T-helper 2 cell treated with Interferon-gamma antibody and Interleukin-4, amounts not matched to agents 5 μg/mL and 100 μg/mL, for 36 hours (primary cell): ENCODE data around the gene CCL5.

Source experiments
- DNase-seq: peaks from one replicate; pipeline ENCODE4 v3.0.0; 2021; ENCODE audit warnings: low spot score
- H3K27ac Mint-ChIP-seq: one replicate; pipeline ENCODE4 v1.8.0; 2021; ENCODE audit warnings: mild to moderate bottlenecking, mixed read lengths
- H3K27me3 Mint-ChIP-seq: one replicate; pipeline ENCODE4 v1.8.0; 2021; ENCODE audit warnings: low read depth, mixed read lengths
- H3K36me3 Mint-ChIP-seq: one replicate; pipeline ENCODE4 v1.8.0; 2021; ENCODE audit warnings: low read depth, mixed read lengths
- H3K4me1 Mint-ChIP-seq: one replicate; pipeline ENCODE4 v1.8.0; 2021; ENCODE audit warnings: low read depth, mixed read lengths
- H3K4me3 Mint-ChIP-seq: one replicate; pipeline ENCODE4 v1.8.0; 2022; ENCODE audit warnings: mild to moderate bottlenecking, moderate library complexity, mixed read lengths
- H3K9me3 Mint-ChIP-seq: one replicate; pipeline ENCODE4 v1.8.0; 2021; ENCODE audit warnings: mixed read lengths

The CCL5 gene

GRCh38 chr17:35867574-35867973, 12.6 kb downstream of the CCL5 start:
- H3K4me1 Mint-ChIP-seq, result peaks cover 23% of the 10 kb centered on the region
- H3K27ac Mint-ChIP-seq, result no peak overlapping the region
- no peak for DNase-seq
- no peaks in the 10 kb centered on the region for H3K9me3 Mint-ChIP-seq
- peaks cover 7% of the 10 kb centered on the region for H3K36me3 Mint-ChIP-seq
- H3K27me3 Mint-ChIP-seq, result no peaks in the 10 kb centered on the region
- no peak overlapping the region for H3K4me3 Mint-ChIP-seq

- peaks cover 1% of the 10 kb centered on the region for H3K36me3 Mint-ChIP-seq
- H3K4me3 Mint-ChIP-seq, result no peak overlapping the region
- DNase-seq, result no peak
- peaks cover 18% of the 10 kb centered on the region for H3K4me1 Mint-ChIP-seq
- no peak overlapping the region for H3K27ac Mint-ChIP-seq
- no peaks in the 10 kb centered on the region for H3K27me3 Mint-ChIP-seq
- H3K9me3 Mint-ChIP-seq, result no peaks in the 10 kb centered on the region
Measured at GRCh38 chr17:35866341-35866950, 13.7 kb downstream of the CCL5 start.

- Mint-ChIP-seq H3K9me3 (no peaks in the 10 kb centered on the region), H3K27ac (no peak overlapping the region), H3K4me1 (peaks cover 17% of the 10 kb centered on the region), H3K27me3 (no peaks in the 10 kb centered on the region), H3K4me3 (no peak overlapping the region), H3K36me3 (no peaks in the 10 kb centered on the region)
- DNase-seq, result no peak
Measured at GRCh38 chr17:35865412-35866340, 14.5 kb downstream of the CCL5 start.

GRCh38 chr17:35864853-35865252, 15.3 kb downstream of the CCL5 start:
- no peaks in the 10 kb centered on the region for H3K27me3 Mint-ChIP-seq
- no peaks in the 10 kb centered on the region for H3K36me3 Mint-ChIP-seq
- H3K4me1 Mint-ChIP-seq, result peaks cover 17% of the 10 kb centered on the region
- no peaks in the 10 kb centered on the region for H3K9me3 Mint-ChIP-seq
- no peak overlapping the region for H3K27ac Mint-ChIP-seq
- DNase-seq, result no peak
- no peak overlapping the region for H3K4me3 Mint-ChIP-seq

GRCh38 chr17:35856603-35857002, 23.6 kb downstream of the CCL5 start:
- H3K4me3 Mint-ChIP-seq, result no peak overlapping the region

GRCh38 chr17:35855965-35856364, 24.2 kb downstream of the CCL5 start:
- Mint-ChIP-seq H3K9me3 (no peaks in the 10 kb centered on the region), H3K36me3 (peaks cover 13% of the 10 kb centered on the region), H3K4me1 (peaks cover 4% of the 10 kb centered on the region), H3K4me3 (no peak overlapping the region), H3K27me3 (no peaks in the 10 kb centered on the region), H3K27ac (no peak overlapping the region)
- no peak for DNase-seq

More at GRCh38 chr17:35856603-35857002, 23.6 kb downstream of the CCL5 start:
- peaks cover 7% of the 10 kb centered on the region for H3K36me3 Mint-ChIP-seq
- H3K9me3 Mint-ChIP-seq, result no peaks in the 10 kb centered on the region
- no peak overlapping the region for H3K27ac Mint-ChIP-seq
- H3K27me3 Mint-ChIP-seq, result no peaks in the 10 kb centered on the region
- no peak for DNase-seq
- peaks cover 4% of the 10 kb centered on the region for H3K4me1 Mint-ChIP-seq

- H3K4me1 Mint-ChIP-seq, result peaks cover 4% of the 10 kb centered on the region
- H3K27ac Mint-ChIP-seq, result no peak overlapping the region
- peaks cover 44% of the 10 kb centered on the region for H3K36me3 Mint-ChIP-seq
- DNase-seq, result peak; percentile 42
- H3K9me3 Mint-ChIP-seq, result no peaks in the 10 kb centered on the region
- H3K4me3 Mint-ChIP-seq, result no peak overlapping the region
- H3K27me3 Mint-ChIP-seq, result no peaks in the 10 kb centered on the region
Measured at GRCh38 chr17:35849469-35850348, 30.5 kb downstream of the CCL5 start.

- H3K4me1 Mint-ChIP-seq, result peaks cover 4% of the 10 kb centered on the region
- no peak for DNase-seq
- no peaks in the 10 kb centered on the region for H3K9me3 Mint-ChIP-seq
- peaks cover 52% of the 10 kb centered on the region for H3K36me3 Mint-ChIP-seq
- H3K4me3 Mint-ChIP-seq, result no peak overlapping the region
- H3K27me3 Mint-ChIP-seq, result no peaks in the 10 kb centered on the region
- no peak overlapping the region for H3K27ac Mint-ChIP-seq
Measured at GRCh38 chr17:35847633-35848373, 32.4 kb downstream of the CCL5 start.

GRCh38 chr17:35847006-35847405, 33.2 kb downstream of the CCL5 start:
- Mint-ChIP-seq H3K27ac (no peak overlapping the region), H3K9me3 (no peaks in the 10 kb centered on the region), H3K4me3 (no peak overlapping the region), H3K27me3 (no peaks in the 10 kb centered on the region), H3K4me1 (peaks cover 4% of the 10 kb centered on the region), H3K36me3 (peaks cover 59% of the 10 kb centered on the region)
- DNase-seq, result no peak

GRCh38 chr17:35846055-35846809, 33.9 kb downstream of the CCL5 start:
- no peak for DNase-seq
- peaks cover 62% of the 10 kb centered on the region for H3K36me3 Mint-ChIP-seq
- H3K27me3 Mint-ChIP-seq, result no peaks in the 10 kb centered on the region
- no peak overlapping the region for H3K4me3 Mint-ChIP-seq
- no peaks in the 10 kb centered on the region for H3K9me3 Mint-ChIP-seq
- no peak overlapping the region for H3K27ac Mint-ChIP-seq
- peaks cover 4% of the 10 kb centered on the region for H3K4me1 Mint-ChIP-seq

GRCh38 chr17:35844547-35844946, 35.6 kb downstream of the CCL5 start:
- Mint-ChIP-seq H3K36me3 (peaks cover 63% of the 10 kb centered on the region), H3K9me3 (no peaks in the 10 kb centered on the region), H3K4me1 (peaks cover 1% of the 10 kb centered on the region), H3K27me3 (no peaks in the 10 kb centered on the region), H3K27ac (no peak overlapping the region), H3K4me3 (no peak overlapping the region)
- no peak for DNase-seq

- H3K36me3 Mint-ChIP-seq, result peaks cover 63% of the 10 kb centered on the region
- H3K4me1 Mint-ChIP-seq, result no peaks in the 10 kb centered on the region
- no peaks in the 10 kb centered on the region for H3K27me3 Mint-ChIP-seq
- no peak overlapping the region for H3K27ac Mint-ChIP-seq
- no peaks in the 10 kb centered on the region for H3K9me3 Mint-ChIP-seq
- no peak for DNase-seq
- H3K4me3 Mint-ChIP-seq, result no peak overlapping the region
Measured at GRCh38 chr17:35843698-35844097, 36.5 kb downstream of the CCL5 start.

- Mint-ChIP-seq H3K4me1 (no peaks in the 10 kb centered on the region), H3K36me3 (peaks cover 59% of the 10 kb centered on the region), H3K4me3 (no peak overlapping the region), H3K9me3 (no peaks in the 10 kb centered on the region), H3K27me3 (no peaks in the 10 kb centered on the region), H3K27ac (no peak overlapping the region)
- no peak for DNase-seq
Measured at GRCh38 chr17:35842239-35842638, 37.9 kb downstream of the CCL5 start.
